DMS79 (cell line): ENCODE data around the gene ANKRD36.
"Not testable (repeated sequence)": the region's sequence is repeated elsewhere in the genome, so short reads cannot be mapped to it uniquely, and the experiment has no call there.

ENCODE experiments used
- DNase-seq: peaks from one replicate; lab custom pipeline; 2025; lab: John Stamatoyannopoulos, UW

The ANKRD36 gene

DNA sequence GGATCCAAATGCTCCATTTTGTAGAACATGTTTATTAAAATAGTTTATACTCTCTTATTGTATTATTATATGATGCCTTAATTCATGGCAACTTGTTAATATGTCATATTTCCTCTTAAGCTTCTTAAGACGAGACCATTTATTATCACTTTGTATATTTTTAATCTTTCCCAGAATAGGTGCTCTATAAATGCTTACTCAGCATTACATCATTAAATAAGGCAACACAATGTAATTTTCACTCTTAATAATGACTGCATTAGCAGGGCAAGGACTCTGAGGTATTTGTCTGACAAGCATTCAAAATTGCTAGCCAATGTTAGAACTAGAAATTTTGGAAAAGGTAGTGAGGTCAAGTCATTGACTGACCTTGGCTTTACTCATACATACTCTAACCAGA is 180.7 kb downstream of the ANKRD36 start:
- DNase-seq = not testable (repeated sequence)
